Neural cell (in vitro differentiated cells): ENCODE measurements around the gene BEND5. TPM values are rescaled to one million over a fixed set of nuclear protein-coding genes. Genes with fewer than 3 reads are reported as not detected.

ENCODE experiments used
- H2AFZ ChIP-seq: fragments of 200-600, 300-800 bp; sonication (generic), shearing (Covaris generic); 2 replicates; pipeline ENCODE4 v1.6.0; 2014; ENCODE audit warnings: low read depth, mild to moderate bottlenecking, antibody characterized with exemption, low read length, moderate library complexity
- H3F3A ChIP-seq: fragments of 200-600 bp; shearing (Covaris generic); 2 replicates; pipeline ENCODE4 v1.6.1; 2016; ENCODE audit warnings: mild to moderate bottlenecking, moderate library complexity, mixed read lengths, antibody characterized with exemption, low read length; ENCODE audit not compliant: insufficient read depth, poor library complexity, severe bottlenecking
- H3K27ac ChIP-seq: fragments of 200-600, 300-800 bp; sonication (generic), shearing (Covaris generic); 2 replicates; pipeline ENCODE4 v1.5.1; 2014; ENCODE audit warnings: mild to moderate bottlenecking, low read length, moderate library complexity
- H3K27me3 ChIP-seq: fragments of 300-800, 200-600 bp; sonication (generic), shearing (Covaris generic); 2 replicates; pipeline ENCODE4 v1.6.0; 2014; ENCODE audit warnings: mild to moderate bottlenecking, low read depth, low read length, moderate library complexity; ENCODE audit not compliant: insufficient read depth
- H3K36me3 ChIP-seq: fragments of 300-800, 200-600 bp; sonication (generic), shearing (Covaris generic); 2 replicates; pipeline ENCODE4 v1.5.1; 2014; ENCODE audit warnings: mild to moderate bottlenecking, antibody characterized with exemption, low read length, moderate library complexity; ENCODE audit not compliant: insufficient read depth
- H3K4me2 ChIP-seq: fragments of 300-800, 200-600 bp; sonication (generic), shearing (Covaris generic); 2 replicates; pipeline ENCODE4 v1.6.0; 2014; ENCODE audit warnings: mild to moderate bottlenecking, low read length
- H3K4me3 ChIP-seq: fragments of 300-800, 200-600 bp; sonication (generic), shearing (Covaris generic); 2 replicates; pipeline ENCODE4 v1.5.1; 2014; ENCODE audit warnings: mild to moderate bottlenecking, low read length, moderate library complexity
- H3K79me2 ChIP-seq: fragments of 200-600 bp; shearing (Covaris generic); replicated peaks from 2 replicates; pipeline ENCODE4 v1.6.0; 2014; ENCODE audit warnings: mild to moderate bottlenecking, low read length, moderate library complexity; ENCODE audit not compliant: insufficient read depth
- H3K9ac ChIP-seq: fragments of 300-800, 200-600 bp; sonication (generic), shearing (Covaris generic); 2 replicates; pipeline ENCODE4 v1.6.1; 2016; ENCODE audit warnings: mild to moderate bottlenecking, low read length, mixed read lengths
- H3K9me2 ChIP-seq: fragments of 200-600 bp; shearing (Covaris generic); 2 replicates; pipeline ENCODE4 v1.6.1; 2016; ENCODE audit warnings: mild to moderate bottlenecking, low read length, mixed read lengths; ENCODE audit not compliant: insufficient read depth
- H3K9me3 ChIP-seq: fragments of 200-600, 300-800 bp; sonication (generic), shearing (Covaris generic); 2 replicates; pipeline ENCODE4 v1.6.1; 2016; ENCODE audit warnings: mild to moderate bottlenecking, mixed run types, low read length, moderate library complexity, mixed read lengths
- H4K20me1 ChIP-seq: fragments of 200-600 bp; shearing (Covaris generic); 2 replicates; pipeline ENCODE4 v1.6.1; 2016; ENCODE audit warnings: mild to moderate bottlenecking, mixed run types; ENCODE audit not compliant: insufficient read depth
- EP300 ChIP-seq: fragments of 450-650 bp; conservative IDR thresholded peaks from 2 replicates; pipeline ENCODE4 v1.6.1; 2014; ENCODE audit warnings: antibody characterized with exemption, mild to moderate bottlenecking, moderate library complexity; ENCODE audit not compliant: poor library complexity, severe bottlenecking
- EZH2 ChIP-seq: fragments of 200-600, 300-800 bp; shearing (Covaris generic), sonication (generic); IDR thresholded peaks from 2 replicates; pipeline ENCODE4 v1.6.1; 2014; ENCODE audit warnings: antibody characterized with exemption, low read length, borderline replicate concordance, mild to moderate bottlenecking; ENCODE audit not compliant: insufficient read depth, poor library complexity, severe bottlenecking
- MXI1 ChIP-seq: fragments of 450-650 bp; conservative IDR thresholded peaks from 2 replicates; pipeline ENCODE4 v1.6.1; 2014; ENCODE audit warnings: antibody characterized with exemption, mild to moderate bottlenecking; ENCODE audit not compliant: poor library complexity, severe bottlenecking
- POLR2AphosphoS5 ChIP-seq: IDR thresholded peaks from 2 replicates; pipeline ENCODE4 v1.6.1; 2012
- RAD21 ChIP-seq: fragments of 450-650 bp; conservative IDR thresholded peaks from 2 replicates; pipeline ENCODE4 v1.6.1; 2014; ENCODE audit warnings: antibody characterized with exemption, mild to moderate bottlenecking, moderate library complexity
- SMC3 ChIP-seq: fragments of 450-650 bp; conservative IDR thresholded peaks from 2 replicates; pipeline ENCODE4 v1.6.1; 2014; ENCODE audit warnings: antibody characterized with exemption, mild to moderate bottlenecking, moderate library complexity; ENCODE audit not compliant: poor library complexity
- TAF1 ChIP-seq: IDR thresholded peaks from 2 replicates; pipeline ENCODE4 v1.6.1; 2012; ENCODE audit warnings: low read depth
- polyA plus RNA-seq: library from polyadenylated mRNA; depleted of rRNA; stranded (reverse); fragments of >200 nt; gene quantifications from 2 replicates; pipeline ENCODE4 v1.2.3, GENCODE V29; 2014
- TF ChIP-seq, protein P1 (sequence below): fragments of 450-650 bp; IDR thresholded peaks from 2 replicates; pipeline ENCODE4 v1.5.1; 2014; ENCODE audit warnings: antibody characterized with exemption, mild to moderate bottlenecking, moderate library complexity; ENCODE audit not compliant: poor library complexity, severe bottlenecking
- TF ChIP-seq, protein P2 (sequence below): IDR thresholded peaks from 2 replicates; pipeline ENCODE4 v1.6.1; 2012; ENCODE audit warnings: borderline replicate concordance

The BEND5 gene
- polyA plus RNA-seq, 1 donor from 2014 or later, result 64.9 TPM

DNA sequence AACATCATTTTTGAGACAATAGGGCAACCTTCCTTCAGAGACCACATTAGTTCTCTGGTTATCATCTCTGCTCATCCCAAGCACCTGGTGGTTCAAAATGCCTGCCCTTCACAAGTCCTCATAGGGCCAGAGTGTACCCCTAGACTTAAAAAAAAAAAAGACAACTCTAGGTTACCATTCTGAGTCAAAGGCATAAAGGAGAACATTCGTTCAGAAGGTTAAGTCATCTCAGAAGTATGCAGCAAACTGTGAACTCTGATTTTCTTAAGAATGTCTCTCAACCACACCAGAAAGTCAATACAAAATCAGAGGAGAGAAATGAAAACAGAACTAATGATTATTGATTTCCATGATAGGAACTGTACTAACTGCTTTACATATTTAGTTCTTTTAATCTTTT lies 9.2 kb upstream of the BEND5 start:
- H3K79me2 ChIP-seq, result no peaks in the 10 kb centered on the region
- no peak overlapping the region for H3K9ac ChIP-seq
- H3K27ac ChIP-seq, result no peak overlapping the region
- no peaks in the 10 kb centered on the region for H3F3A ChIP-seq
- no peaks in the 10 kb centered on the region for H3K9me2 ChIP-seq
- no peak overlapping the region for H3K4me3 ChIP-seq
- TF ChIP-seq, protein P1, sequence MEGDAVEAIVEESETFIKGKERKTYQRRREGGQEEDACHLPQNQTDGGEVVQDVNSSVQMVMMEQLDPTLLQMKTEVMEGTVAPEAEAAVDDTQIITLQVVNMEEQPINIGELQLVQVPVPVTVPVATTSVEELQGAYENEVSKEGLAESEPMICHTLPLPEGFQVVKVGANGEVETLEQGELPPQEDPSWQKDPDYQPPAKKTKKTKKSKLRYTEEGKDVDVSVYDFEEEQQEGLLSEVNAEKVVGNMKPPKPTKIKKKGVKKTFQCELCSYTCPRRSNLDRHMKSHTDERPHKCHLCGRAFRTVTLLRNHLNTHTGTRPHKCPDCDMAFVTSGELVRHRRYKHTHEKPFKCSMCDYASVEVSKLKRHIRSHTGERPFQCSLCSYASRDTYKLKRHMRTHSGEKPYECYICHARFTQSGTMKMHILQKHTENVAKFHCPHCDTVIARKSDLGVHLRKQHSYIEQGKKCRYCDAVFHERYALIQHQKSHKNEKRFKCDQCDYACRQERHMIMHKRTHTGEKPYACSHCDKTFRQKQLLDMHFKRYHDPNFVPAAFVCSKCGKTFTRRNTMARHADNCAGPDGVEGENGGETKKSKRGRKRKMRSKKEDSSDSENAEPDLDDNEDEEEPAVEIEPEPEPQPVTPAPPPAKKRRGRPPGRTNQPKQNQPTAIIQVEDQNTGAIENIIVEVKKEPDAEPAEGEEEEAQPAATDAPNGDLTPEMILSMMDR, result no peak
- TF ChIP-seq POLR2AphosphoS5, result no peak
- TF ChIP-seq TAF1, result no peak
- TF ChIP-seq RAD21, result no peak
- TF ChIP-seq MXI1, result no peak
- TF ChIP-seq EP300, result no peak
- no peak for TF ChIP-seq SMC3
- TF ChIP-seq EZH2, result no peak
- TF ChIP-seq, protein P2, sequence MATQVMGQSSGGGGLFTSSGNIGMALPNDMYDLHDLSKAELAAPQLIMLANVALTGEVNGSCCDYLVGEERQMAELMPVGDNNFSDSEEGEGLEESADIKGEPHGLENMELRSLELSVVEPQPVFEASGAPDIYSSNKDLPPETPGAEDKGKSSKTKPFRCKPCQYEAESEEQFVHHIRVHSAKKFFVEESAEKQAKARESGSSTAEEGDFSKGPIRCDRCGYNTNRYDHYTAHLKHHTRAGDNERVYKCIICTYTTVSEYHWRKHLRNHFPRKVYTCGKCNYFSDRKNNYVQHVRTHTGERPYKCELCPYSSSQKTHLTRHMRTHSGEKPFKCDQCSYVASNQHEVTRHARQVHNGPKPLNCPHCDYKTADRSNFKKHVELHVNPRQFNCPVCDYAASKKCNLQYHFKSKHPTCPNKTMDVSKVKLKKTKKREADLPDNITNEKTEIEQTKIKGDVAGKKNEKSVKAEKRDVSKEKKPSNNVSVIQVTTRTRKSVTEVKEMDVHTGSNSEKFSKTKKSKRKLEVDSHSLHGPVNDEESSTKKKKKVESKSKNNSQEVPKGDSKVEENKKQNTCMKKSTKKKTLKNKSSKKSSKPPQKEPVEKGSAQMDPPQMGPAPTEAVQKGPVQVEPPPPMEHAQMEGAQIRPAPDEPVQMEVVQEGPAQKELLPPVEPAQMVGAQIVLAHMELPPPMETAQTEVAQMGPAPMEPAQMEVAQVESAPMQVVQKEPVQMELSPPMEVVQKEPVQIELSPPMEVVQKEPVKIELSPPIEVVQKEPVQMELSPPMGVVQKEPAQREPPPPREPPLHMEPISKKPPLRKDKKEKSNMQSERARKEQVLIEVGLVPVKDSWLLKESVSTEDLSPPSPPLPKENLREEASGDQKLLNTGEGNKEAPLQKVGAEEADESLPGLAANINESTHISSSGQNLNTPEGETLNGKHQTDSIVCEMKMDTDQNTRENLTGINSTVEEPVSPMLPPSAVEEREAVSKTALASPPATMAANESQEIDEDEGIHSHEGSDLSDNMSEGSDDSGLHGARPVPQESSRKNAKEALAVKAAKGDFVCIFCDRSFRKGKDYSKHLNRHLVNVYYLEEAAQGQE, result no peak
- no peak overlapping the region for H2AFZ ChIP-seq
- no peak overlapping the region for H3K4me2 ChIP-seq
- H3K9me3 ChIP-seq, result no peaks in the 10 kb centered on the region
- no peaks in the 10 kb centered on the region for H3K27me3 ChIP-seq
- no peaks in the 10 kb centered on the region for H3K36me3 ChIP-seq
- H4K20me1 ChIP-seq, result no peaks in the 10 kb centered on the region

DNA sequence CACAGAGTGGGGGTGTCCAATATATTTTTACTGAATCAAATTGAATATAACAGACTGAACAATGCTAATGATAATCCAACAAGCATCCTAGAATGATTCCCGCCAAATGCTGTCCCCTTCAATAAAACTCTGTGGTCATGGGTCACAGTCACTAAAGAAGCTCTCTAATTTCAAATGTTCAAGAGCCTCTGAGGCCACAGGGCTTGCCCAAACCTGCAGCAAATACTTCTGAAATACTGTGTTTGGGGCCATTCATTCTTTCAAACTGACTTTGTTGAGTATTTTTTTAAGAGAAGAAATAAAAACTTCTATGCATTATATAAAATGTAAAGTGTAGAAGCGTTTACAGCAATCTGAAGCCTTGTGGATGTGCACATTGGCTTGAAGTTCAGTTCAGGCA lies 7.6 kb upstream of the BEND5 start:
- Histone ChIP-seq H2AFZ (no peak overlapping the region), H3K9me2 (no peaks in the 10 kb centered on the region), H3K4me2 (no peak overlapping the region), H3K9ac (no peak overlapping the region), H3F3A (no peaks in the 10 kb centered on the region), H3K4me3 (no peak overlapping the region), H4K20me1 (no peaks in the 10 kb centered on the region), H3K9me3 (no peaks in the 10 kb centered on the region), H3K27ac (no peak overlapping the region), H3K27me3 (no peaks in the 10 kb centered on the region), H3K79me2 (no peaks in the 10 kb centered on the region), H3K36me3 (no peaks in the 10 kb centered on the region)
- TF ChIP-seq POLR2AphosphoS5 (no peak), RAD21 (no peak), TAF1 (no peak), MXI1 (no peak), SMC3 (no peak), EP300 (no peak), EZH2 (no peak)
- TF ChIP-seq, protein P1, result no peak
- TF ChIP-seq, protein P2, result no peak
